ENCODE data around the gene ERCC5. TPM values are rescaled to one million over a fixed set of nuclear protein-coding genes. Genes with fewer than 3 reads are reported as not detected.

Gene ERCC5
- total and polyA plus RNA-seq, 3 donors from 2014 or later: 43.9 to 54.9 (median 49.9) TPM

GRCh38 chr13:102838273-102838672 is 7.6 kb upstream of the ERCC5 start:
- TF ChIP-seq, protein P1, sequence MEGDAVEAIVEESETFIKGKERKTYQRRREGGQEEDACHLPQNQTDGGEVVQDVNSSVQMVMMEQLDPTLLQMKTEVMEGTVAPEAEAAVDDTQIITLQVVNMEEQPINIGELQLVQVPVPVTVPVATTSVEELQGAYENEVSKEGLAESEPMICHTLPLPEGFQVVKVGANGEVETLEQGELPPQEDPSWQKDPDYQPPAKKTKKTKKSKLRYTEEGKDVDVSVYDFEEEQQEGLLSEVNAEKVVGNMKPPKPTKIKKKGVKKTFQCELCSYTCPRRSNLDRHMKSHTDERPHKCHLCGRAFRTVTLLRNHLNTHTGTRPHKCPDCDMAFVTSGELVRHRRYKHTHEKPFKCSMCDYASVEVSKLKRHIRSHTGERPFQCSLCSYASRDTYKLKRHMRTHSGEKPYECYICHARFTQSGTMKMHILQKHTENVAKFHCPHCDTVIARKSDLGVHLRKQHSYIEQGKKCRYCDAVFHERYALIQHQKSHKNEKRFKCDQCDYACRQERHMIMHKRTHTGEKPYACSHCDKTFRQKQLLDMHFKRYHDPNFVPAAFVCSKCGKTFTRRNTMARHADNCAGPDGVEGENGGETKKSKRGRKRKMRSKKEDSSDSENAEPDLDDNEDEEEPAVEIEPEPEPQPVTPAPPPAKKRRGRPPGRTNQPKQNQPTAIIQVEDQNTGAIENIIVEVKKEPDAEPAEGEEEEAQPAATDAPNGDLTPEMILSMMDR (IDR thresholded peaks at IDR 0.05): no peak
- TF ChIP-seq POLR2A (IDR thresholded peaks at IDR 0.05): no peak
- 76 to 79% methylated on average over 1 of the region's 1 CpG for WGBS, 2 donors
- Histone ChIP-seq H3K27me3 (no peaks in the 10 kb centered on the region), H3K36me3 (ENCODE audit: low read depth, missing control alignments) (no peaks in the 10 kb centered on the region), H3K9me3 (no peaks in the 10 kb centered on the region), H3K27ac (no peak overlapping the region), H3K4me1 (no peaks in the 10 kb centered on the region), H3K4me3 (no peak overlapping the region)
- no peak for DNase-seq
- intact Hi-C loops (cut with DNase I; ENCODE audit: low total_unique reads): no loop called here

DNA sequence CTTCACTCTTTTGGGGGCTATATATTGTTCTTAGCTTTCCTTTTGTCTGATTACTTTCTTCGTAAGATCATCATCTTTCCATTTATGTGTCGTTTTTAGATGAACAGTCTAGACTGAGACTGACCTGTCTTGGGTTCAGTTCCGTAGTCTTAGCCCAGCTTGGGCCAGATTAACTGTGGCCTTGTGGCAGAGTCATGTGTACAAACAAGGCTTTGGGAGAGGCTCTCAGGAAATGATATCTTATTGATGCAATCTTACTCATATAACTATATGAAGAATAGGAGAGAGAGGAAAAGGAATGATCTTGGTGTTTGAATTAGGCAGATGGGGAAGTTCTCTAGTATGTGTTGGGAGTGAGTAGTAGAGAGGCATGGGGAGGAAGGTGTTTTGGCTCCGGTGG is 6.8 kb upstream of the ERCC5 start:
- no peaks in the 10 kb centered on the region for H3K4me1 ChIP-seq
- H3K4me3 ChIP-seq: no peak overlapping the region
- WGBS, 2 donors: 43 to 47% methylated on average over 4 of the region's 4 CpGs
- no peaks in the 10 kb centered on the region for H3K27me3 ChIP-seq
- H3K27ac ChIP-seq: no peak overlapping the region
- no peak for DNase-seq
- no peaks in the 10 kb centered on the region for H3K36me3 ChIP-seq (ENCODE audit: low read depth, missing control alignments)
- TF ChIP-seq POLR2A (IDR thresholded peaks at IDR 0.05): no peak
- TF ChIP-seq, protein P1 (IDR thresholded peaks at IDR 0.05): no peak
- H3K9me3 ChIP-seq: no peaks in the 10 kb centered on the region
- intact Hi-C loops (cut with DNase I; ENCODE audit: low total_unique reads): no loop called here

DNA sequence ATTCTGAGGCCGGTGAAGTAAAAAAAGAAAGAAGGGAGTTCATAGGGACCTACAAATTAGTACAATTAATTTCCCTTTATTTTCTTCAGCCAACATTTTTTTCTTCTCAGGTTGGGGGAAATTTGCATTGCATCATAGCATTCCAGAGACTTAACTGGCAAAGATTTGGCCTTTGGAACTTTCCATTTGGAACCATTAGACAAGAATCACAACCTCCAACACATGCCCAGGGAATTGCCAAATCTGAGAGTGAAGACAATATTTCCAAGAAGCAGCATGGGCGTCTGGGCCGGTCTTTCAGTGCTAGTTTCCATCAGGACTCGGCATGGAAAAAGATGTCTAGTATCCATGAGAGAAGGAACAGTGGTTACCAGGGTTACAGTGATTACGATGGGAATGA is 6.4 kb upstream of the ERCC5 start:
- H3K36me3 ChIP-seq (ENCODE audit: low read depth, missing control alignments): no peaks in the 10 kb centered on the region
- 89 to 92% methylated on average over 5 of the region's 5 CpGs for WGBS, 2 donors
- H3K9me3 ChIP-seq: no peaks in the 10 kb centered on the region
- no peak for DNase-seq
- no peaks in the 10 kb centered on the region for H3K4me1 ChIP-seq
- H3K4me3 ChIP-seq: no peak overlapping the region
- H3K27ac ChIP-seq: no peak overlapping the region
- intact Hi-C loops (cut with DNase I; ENCODE audit: low total_unique reads): no loop called here
- TF ChIP-seq, protein P1 (IDR thresholded peaks at IDR 0.05): no peak
- TF ChIP-seq POLR2A (IDR thresholded peaks at IDR 0.05): no peak
- no peaks in the 10 kb centered on the region for H3K27me3 ChIP-seq

GRCh38 chr13:102845289-102845629 is 573 bp upstream of the ERCC5 start:
- H3K27me3 ChIP-seq: no peaks in the 10 kb centered on the region
- peak overlapping the region; percentile 80 to 92 for H3K4me3 ChIP-seq
- no peak for DNase-seq
- intact Hi-C loops (cut with DNase I; ENCODE audit: low total_unique reads): no loop called here
- peak overlapping the region; percentile 80 to 97 for H3K27ac ChIP-seq
- no peaks in the 10 kb centered on the region for H3K9me3 ChIP-seq
- no peaks in the 10 kb centered on the region for H3K36me3 ChIP-seq (ENCODE audit: low read depth, missing control alignments)
- H3K4me1 ChIP-seq: peaks cover 3% of the 10 kb centered on the region
- TF ChIP-seq, protein P1 (IDR thresholded peaks at IDR 0.05): no peak
- TF ChIP-seq POLR2A (IDR thresholded peaks at IDR 0.05): no peak
- 1 to 2% methylated on average over 13 of the region's 13 CpGs for WGBS, 2 donors

DNA sequence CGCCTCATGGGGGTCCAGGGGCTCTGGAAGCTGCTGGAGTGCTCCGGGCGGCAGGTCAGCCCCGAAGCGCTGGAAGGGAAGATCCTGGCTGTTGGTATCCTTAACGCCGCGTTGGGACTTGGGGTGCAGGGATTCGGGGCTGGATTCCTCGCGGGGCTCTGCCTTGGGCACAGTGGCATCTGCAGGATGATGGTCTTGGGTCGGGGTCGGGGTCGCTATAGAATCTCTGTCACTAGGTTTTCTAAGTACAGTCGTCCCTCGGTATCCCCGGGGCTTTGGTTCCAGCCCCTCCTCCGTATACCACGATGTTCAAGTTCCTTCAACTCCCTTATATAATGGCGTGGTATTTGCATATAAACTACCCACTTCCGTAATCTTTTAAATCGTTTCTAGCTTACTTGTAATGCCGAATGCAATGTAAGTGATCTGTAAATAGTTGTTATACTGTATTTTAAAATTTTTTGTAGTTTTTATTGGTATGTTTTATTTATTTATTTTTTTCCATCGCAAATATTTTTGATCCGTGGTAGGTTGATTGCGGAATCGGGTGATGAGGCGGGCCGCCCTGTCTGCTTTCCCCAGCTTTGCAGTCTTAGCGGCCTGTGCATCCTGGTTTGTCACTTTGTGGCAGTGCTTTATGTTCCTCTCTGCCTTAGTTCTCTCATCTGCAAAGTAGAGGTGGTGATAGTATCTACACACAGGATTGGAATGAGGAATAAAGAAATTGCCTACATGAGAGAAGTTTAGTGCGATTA is 606 bp downstream of the ERCC5 start:
- H3K9me3 ChIP-seq: no peaks in the 10 kb centered on the region
- H3K4me3 ChIP-seq: peak overlapping the region; percentile 80 to 92
- intact Hi-C loops (cut with DNase I; ENCODE audit: low total_unique reads): loop anchor here (2.0 kb wide), 1 partner anchor 250 kb away; the partner anchor contains the start of gene TPP2
- DNase-seq: peak; percentile 40
- peaks cover 3% of the 10 kb centered on the region for H3K4me1 ChIP-seq
- peak overlapping the region; percentile 80 to 97 for H3K27ac ChIP-seq
- 0 to 1% methylated on average over 24 to 31 of the region's 31 CpGs for WGBS, 2 donors
- TF ChIP-seq POLR2A (IDR thresholded peaks at IDR 0.05): no peak
- TF ChIP-seq, protein P1 (IDR thresholded peaks at IDR 0.05): no peak
- H3K36me3 ChIP-seq (ENCODE audit: low read depth, missing control alignments): no peaks in the 10 kb centered on the region
- H3K27me3 ChIP-seq: no peaks in the 10 kb centered on the region
